PFSK-1 (cell line): ENCODE data around the gene SLC9A4.

ENCODE experiments used
- FOXP2 ChIP-seq: optimal IDR thresholded peaks from 2 replicates; pipeline ENCODE3; 2011; ENCODE audit warnings: borderline replicate concordance, control low read depth, inconsistent platforms; ENCODE audit not compliant: insufficient read depth; ENCODE audit errors: extremely low read length, extremely low read depth
- POLR2AphosphoS5 ChIP-seq: IDR thresholded peaks from 2 replicates; pipeline ENCODE4 v1.6.1; 2012; ENCODE audit warnings: low read depth, mild to moderate bottlenecking, control low read depth, low read length, moderate library complexity
- SIN3A ChIP-seq: IDR thresholded peaks from 2 replicates; pipeline ENCODE4 v1.6.1; 2012; ENCODE audit warnings: mild to moderate bottlenecking, low read length, moderate library complexity, borderline replicate concordance; ENCODE audit not compliant: insufficient read depth
- TAF1 ChIP-seq: IDR thresholded peaks from 2 replicates; pipeline ENCODE4 v1.6.1; 2012; ENCODE audit warnings: low read length, control low read depth, borderline replicate concordance; ENCODE audit not compliant: insufficient read depth
- TF ChIP-seq, protein P1 (sequence below), 2 experiments: IDR thresholded peaks; 2 replicates each; pipeline versions ENCODE4 v1.6.1 to v1.8.0; 2011 to 2012; ENCODE audit warnings: low read depth in 2 of 2, low read length in 2 of 2, control low read depth in 1 of 2, inconsistent platforms in 1 of 2, mild to moderate bottlenecking in 1 of 2, moderate library complexity in 1 of 2; ENCODE audit not compliant: insufficient read depth in 1 of 2

Gene SLC9A4

DNA sequence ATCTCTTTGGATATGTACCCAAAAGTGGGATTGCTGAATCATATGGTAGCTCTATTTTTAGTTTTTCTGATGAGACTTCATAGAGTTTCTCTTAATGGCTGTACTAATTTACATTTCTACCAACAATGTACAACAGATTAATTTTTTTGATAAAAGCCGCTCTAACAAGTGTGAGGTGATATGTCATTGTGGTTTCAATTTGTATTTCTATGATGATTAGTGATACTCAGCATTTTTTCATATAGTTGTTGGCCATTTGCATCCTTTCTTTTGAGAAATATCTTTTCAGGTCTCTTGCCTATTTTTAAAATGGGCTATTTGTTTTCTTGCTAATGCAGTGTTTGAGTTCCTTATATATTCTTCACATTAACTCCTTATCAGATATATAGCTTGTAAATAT lies 45.8 kb upstream of the SLC9A4 start:
- no peak for TF ChIP-seq TAF1
- TF ChIP-seq FOXP2: no peak
- TF ChIP-seq, protein P1, sequence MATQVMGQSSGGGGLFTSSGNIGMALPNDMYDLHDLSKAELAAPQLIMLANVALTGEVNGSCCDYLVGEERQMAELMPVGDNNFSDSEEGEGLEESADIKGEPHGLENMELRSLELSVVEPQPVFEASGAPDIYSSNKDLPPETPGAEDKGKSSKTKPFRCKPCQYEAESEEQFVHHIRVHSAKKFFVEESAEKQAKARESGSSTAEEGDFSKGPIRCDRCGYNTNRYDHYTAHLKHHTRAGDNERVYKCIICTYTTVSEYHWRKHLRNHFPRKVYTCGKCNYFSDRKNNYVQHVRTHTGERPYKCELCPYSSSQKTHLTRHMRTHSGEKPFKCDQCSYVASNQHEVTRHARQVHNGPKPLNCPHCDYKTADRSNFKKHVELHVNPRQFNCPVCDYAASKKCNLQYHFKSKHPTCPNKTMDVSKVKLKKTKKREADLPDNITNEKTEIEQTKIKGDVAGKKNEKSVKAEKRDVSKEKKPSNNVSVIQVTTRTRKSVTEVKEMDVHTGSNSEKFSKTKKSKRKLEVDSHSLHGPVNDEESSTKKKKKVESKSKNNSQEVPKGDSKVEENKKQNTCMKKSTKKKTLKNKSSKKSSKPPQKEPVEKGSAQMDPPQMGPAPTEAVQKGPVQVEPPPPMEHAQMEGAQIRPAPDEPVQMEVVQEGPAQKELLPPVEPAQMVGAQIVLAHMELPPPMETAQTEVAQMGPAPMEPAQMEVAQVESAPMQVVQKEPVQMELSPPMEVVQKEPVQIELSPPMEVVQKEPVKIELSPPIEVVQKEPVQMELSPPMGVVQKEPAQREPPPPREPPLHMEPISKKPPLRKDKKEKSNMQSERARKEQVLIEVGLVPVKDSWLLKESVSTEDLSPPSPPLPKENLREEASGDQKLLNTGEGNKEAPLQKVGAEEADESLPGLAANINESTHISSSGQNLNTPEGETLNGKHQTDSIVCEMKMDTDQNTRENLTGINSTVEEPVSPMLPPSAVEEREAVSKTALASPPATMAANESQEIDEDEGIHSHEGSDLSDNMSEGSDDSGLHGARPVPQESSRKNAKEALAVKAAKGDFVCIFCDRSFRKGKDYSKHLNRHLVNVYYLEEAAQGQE (IDR thresholded peaks at IDR 0.05; ENCODE audit: insufficient read depth in 1 of 2, low read depth in 2 of 2, low read length in 2 of 2): no peak
- no peak for TF ChIP-seq POLR2AphosphoS5
- TF ChIP-seq SIN3A: no peak

DNA sequence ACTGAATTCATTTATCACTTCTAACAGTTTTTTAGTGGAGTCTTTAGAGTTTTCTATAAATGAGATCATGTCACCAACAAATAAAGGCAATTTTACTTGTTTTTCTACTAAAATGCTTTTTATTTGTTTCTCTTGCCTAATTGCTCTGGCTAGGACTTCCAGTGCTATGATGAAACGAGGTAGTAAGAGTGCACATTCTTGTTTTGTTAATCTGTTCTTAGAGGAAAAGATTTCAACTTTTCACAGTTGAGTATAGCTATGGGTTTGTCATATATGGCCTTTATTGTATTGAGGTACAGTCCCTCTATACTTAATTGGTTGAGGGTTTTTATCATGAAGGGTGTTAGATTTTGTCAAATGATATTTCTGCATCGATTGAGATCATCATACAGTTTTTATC lies 44.5 kb upstream of the SLC9A4 start:
- TF ChIP-seq FOXP2 (no peak), POLR2AphosphoS5 (no peak), TAF1 (no peak), SIN3A (no peak)
- TF ChIP-seq, protein P1 (IDR thresholded peaks at IDR 0.05; ENCODE audit: insufficient read depth in 1 of 2, low read depth in 2 of 2, low read length in 2 of 2): no peak

DNA sequence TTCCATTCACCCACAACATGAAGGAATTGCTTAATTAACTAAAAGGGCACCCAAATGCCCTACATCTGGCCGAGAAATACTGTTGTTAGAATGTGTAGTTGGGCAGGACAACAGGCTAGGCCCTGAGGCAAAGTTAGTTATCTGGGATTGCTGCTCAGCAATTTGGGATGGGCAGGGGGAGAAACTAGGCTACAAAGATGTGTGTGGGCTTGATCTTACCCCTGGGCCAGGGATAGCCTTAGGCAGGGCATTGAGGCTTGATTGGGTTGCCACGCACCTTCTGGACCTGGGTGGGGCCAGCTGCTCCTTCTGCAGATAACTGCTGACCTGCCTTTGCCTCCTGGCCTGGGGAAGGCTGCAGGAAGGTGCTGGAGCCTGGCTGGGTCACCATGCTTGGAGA lies 40.6 kb upstream of the SLC9A4 start:
- no peak for TF ChIP-seq TAF1

DNA sequence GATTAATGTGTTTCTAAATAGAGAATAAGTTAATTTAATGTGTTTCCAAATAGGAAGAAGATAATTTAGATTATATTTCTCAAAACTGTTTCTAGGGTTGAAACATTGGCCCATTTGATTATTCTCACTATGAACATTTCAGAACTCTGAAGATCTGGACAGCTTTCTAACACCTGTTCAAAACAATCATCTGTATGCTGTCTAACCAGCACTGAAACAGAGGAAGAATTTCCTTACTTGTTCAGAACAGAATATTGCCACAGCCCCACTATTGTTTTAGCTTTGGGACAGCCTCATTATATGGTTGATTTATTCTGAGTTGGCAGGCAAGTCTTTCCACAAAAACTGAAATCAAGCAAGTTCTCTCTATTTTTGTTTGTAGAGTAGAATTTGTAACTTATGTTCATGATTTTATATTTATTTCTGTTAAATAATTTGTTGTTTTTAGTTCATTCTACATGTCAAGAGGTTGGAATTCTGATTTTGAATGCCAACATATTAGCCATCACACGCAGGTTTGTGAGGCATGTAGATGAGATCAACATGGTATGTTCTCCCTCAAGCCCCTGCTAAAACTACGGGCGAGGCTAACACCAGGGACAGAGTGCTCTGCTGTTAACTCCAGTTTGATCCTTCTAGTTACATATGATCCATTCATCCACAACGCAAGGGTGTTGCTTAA lies 38.9 kb upstream of the SLC9A4 start:
- TF ChIP-seq FOXP2: no peak
- TF ChIP-seq, protein P1 (IDR thresholded peaks at IDR 0.05; ENCODE audit: insufficient read depth in 1 of 2, low read depth in 2 of 2, low read length in 2 of 2): no peak
- no peak for TF ChIP-seq POLR2AphosphoS5
- TF ChIP-seq TAF1: no peak
- no peak for TF ChIP-seq SIN3A

DNA sequence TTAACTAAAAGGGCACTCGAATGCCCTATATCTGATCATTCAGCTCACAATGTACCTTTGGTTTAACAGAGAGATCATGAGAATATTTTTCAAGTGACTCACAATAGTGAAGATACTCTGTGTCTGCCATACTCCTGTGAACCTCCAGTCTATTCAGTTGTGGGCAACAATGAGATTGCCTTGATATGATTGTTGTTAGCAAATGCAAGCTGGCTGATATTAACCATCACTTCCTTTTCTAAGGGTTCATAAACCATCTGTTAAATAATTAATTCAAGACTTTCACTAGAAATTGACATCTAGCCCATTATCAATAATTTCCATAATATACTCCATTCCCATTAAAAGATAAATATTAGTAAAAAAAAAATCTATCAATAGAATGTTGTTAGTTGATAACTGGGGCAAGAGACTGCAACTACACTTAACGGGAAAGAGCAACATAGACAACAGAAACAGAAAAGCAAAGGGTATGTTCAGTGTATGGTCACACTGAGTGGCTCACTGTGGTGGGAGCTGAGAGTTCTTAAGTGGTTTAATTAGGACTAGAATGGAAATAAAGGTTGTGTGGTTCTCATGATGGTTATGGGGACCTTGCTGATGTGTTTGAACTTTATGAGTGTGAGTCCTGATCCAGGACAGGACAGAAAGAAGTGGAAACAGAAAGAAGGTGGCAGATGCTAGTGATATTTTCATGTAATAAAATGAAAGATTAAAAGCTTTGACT lies 38.2 kb upstream of the SLC9A4 start:
- TF ChIP-seq SIN3A (no peak), TAF1 (no peak), FOXP2 (no peak), POLR2AphosphoS5 (no peak)
- TF ChIP-seq, protein P1 (IDR thresholded peaks at IDR 0.05; ENCODE audit: insufficient read depth in 1 of 2, low read depth in 2 of 2, low read length in 2 of 2): no peak
